Activated CD8-positive, alpha-beta T cell treated with anti-CD3 and anti-CD28 coated beads for 36 hours (primary cell): Measurements from ENCODE around the gene IL2RA. TPM values are rescaled to one million over a fixed set of nuclear protein-coding genes. Genes with fewer than 3 reads are reported as not detected.
"Not testable (repeated sequence)": the region's sequence is repeated elsewhere in the genome, so short reads cannot be mapped to it uniquely, and the experiment has no call there.

ENCODE experiments used
- ATAC-seq: fragments of 200-7000 bp; cut with Tn5 transposase; one replicate; pipeline ENCODE4 v1.10.0; 2021; ENCODE audit warnings: mild to moderate bottlenecking, moderate library complexity
- CTCF ChIA-PET: fragments of 350-600 bp; sonication (Branson Sonifier 250); formaldehyde crosslinking; loops from one replicate; lab custom pipeline; 2021; ENCODE audit warnings: antibody characterized with exemption; lab: Charles Lee
- POLR2A ChIA-PET: fragments of 350-600 bp; sonication (Branson Sonifier 250); formaldehyde crosslinking; loops from one replicate; lab custom pipeline; 2021; ENCODE audit warnings: antibody characterized with exemption; lab: Charles Lee
- DNase-seq: peaks from one replicate; pipeline ENCODE4 v3.0.0-alpha.2; 2020
- H3K27ac Mint-ChIP-seq: one replicate; pipeline ENCODE4 v1.8.0; 2021; ENCODE audit warnings: mild to moderate bottlenecking, mixed read lengths
- H3K27me3 Mint-ChIP-seq: one replicate; pipeline ENCODE4 v1.8.0; 2021; ENCODE audit warnings: mixed read lengths
- H3K36me3 Mint-ChIP-seq: one replicate; pipeline ENCODE4 v1.8.0; 2021; ENCODE audit warnings: low read depth, mixed read lengths
- H3K4me1 Mint-ChIP-seq: one replicate; pipeline ENCODE4 v1.8.0; 2021; ENCODE audit warnings: low read depth, mixed read lengths
- H3K4me3 Mint-ChIP-seq: one replicate; pipeline ENCODE4 v1.8.0; 2021; ENCODE audit warnings: mild to moderate bottlenecking, moderate library complexity, mixed read lengths
- H3K9me3 Mint-ChIP-seq: one replicate; pipeline ENCODE4 v1.8.0; 2021; ENCODE audit warnings: mixed read lengths
- intact Hi-C: fragments of 100-400 bp; cut with micrococcal nuclease; formaldehyde crosslinking; loops from one replicate; pipeline ENCODE4 v1.10.0; 2022
- total RNA-seq, 2 experiments: library from RNA; stranded (reverse); gene quantifications; one replicate each; pipeline ENCODE4 v1.2.3, GENCODE V29; 2021
- TF ChIP-seq, protein P1 (sequence below): fragments of 200-600 bp; IDR thresholded peaks from one replicate; pipeline ENCODE4 v1.8.0; 2022; ENCODE audit warnings: antibody characterized with exemption, mild to moderate bottlenecking

IL2RA gene
- total RNA-seq, 2 experiments from 2014 or later, result 868 to 874 TPM

GRCh38 chr10:5963591-5963990 is 98.6 kb downstream of the IL2RA start:
- H3K4me1 Mint-ChIP-seq, result no peaks in the 10 kb centered on the region
- no peaks in the 10 kb centered on the region for H3K9me3 Mint-ChIP-seq
- ChIA-PET CTCF (no interaction called here), POLR2A (no interaction called here)
- DNase-seq, result no peak
- H3K27me3 Mint-ChIP-seq, result no peaks in the 10 kb centered on the region
- ATAC-seq, result no peak
- H3K36me3 Mint-ChIP-seq, result peaks cover 36% of the 10 kb centered on the region
- H3K27ac Mint-ChIP-seq, result no peak overlapping the region
- no peak overlapping the region for H3K4me3 Mint-ChIP-seq
- intact Hi-C loops, result no loop called here
- TF ChIP-seq, protein P1, sequence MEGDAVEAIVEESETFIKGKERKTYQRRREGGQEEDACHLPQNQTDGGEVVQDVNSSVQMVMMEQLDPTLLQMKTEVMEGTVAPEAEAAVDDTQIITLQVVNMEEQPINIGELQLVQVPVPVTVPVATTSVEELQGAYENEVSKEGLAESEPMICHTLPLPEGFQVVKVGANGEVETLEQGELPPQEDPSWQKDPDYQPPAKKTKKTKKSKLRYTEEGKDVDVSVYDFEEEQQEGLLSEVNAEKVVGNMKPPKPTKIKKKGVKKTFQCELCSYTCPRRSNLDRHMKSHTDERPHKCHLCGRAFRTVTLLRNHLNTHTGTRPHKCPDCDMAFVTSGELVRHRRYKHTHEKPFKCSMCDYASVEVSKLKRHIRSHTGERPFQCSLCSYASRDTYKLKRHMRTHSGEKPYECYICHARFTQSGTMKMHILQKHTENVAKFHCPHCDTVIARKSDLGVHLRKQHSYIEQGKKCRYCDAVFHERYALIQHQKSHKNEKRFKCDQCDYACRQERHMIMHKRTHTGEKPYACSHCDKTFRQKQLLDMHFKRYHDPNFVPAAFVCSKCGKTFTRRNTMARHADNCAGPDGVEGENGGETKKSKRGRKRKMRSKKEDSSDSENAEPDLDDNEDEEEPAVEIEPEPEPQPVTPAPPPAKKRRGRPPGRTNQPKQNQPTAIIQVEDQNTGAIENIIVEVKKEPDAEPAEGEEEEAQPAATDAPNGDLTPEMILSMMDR, result no peak

GRCh38 chr10:5963071-5963470 is 99.1 kb downstream of the IL2RA start:
- Mint-ChIP-seq H3K9me3 (no peaks in the 10 kb centered on the region), H3K27ac (no peak overlapping the region), H3K27me3 (no peaks in the 10 kb centered on the region), H3K4me1 (no peaks in the 10 kb centered on the region), H3K36me3 (peaks cover 34% of the 10 kb centered on the region), H3K4me3 (no peak overlapping the region)
- POLR2A ChIA-PET, result interaction anchor here (0.5 kb wide), 1 partner anchor 939 kb away, joined by 3 read pairs; no protein-coding TSS in a partner anchor
- CTCF ChIA-PET, result no interaction called here
- DNase-seq, result no peak
- no peak for ATAC-seq
- intact Hi-C loops, result no loop called here
- TF ChIP-seq, protein P1, result no peak

GRCh38 chr10:5962358-5962940 is 99.7 kb downstream of the IL2RA start:
- H3K4me1 Mint-ChIP-seq, intact Hi-C loops, H3K27ac Mint-ChIP-seq, CTCF ChIA-PET, H3K4me3 Mint-ChIP-seq, ATAC-seq, H3K9me3 Mint-ChIP-seq, H3K27me3 Mint-ChIP-seq, DNase-seq: not testable (repeated sequence)
- POLR2A ChIA-PET, result interaction anchor here (0.5 kb wide), 1 partner anchor 939 kb away, joined by 3 read pairs; no protein-coding TSS in a partner anchor
- peaks cover 35% of the 10 kb centered on the region for H3K36me3 Mint-ChIP-seq

DNA sequence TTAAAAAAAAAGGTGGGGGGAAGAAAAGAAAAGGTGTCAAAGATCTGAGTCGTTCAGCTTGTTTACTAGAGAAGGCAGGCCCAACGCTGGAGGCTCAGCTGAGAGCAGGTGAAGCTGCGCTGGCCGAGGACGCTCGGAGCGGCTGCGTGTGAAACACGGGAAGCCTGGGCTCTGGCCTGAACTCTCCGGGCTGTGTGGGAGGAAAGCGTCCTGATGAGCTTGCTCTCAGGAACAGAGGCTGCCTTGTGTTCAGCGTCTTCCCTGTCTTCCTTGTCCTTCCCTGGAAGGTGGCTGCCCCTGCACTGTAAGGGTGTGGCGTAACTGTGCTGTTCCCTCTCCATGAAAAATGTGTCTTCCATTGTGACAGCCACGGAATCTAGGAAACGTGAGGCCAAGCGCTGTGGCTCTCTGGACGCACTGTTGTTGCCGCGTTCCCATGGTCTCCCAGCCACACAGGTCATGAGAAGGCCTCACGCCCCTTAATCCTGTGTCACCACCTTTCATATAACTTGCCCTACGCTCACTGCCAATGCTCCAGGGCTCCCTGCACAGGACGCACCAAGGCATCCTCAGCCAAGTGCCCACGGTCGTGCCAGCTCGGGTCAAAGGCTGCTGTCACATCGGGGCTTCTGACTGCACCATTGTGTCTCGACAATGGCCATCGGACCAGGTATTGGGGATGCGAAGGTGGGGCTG is 100.6 kb downstream of the IL2RA start:
- no peaks in the 10 kb centered on the region for H3K4me1 Mint-ChIP-seq
- no peak for ATAC-seq
- no peaks in the 10 kb centered on the region for H3K9me3 Mint-ChIP-seq
- H3K4me3 Mint-ChIP-seq, result no peak overlapping the region
- DNase-seq, result no peak
- intact Hi-C loops, result no loop called here
- TF ChIP-seq, protein P1, result no peak
- H3K27ac Mint-ChIP-seq, result no peak overlapping the region
- peaks cover 35% of the 10 kb centered on the region for H3K36me3 Mint-ChIP-seq
- no peaks in the 10 kb centered on the region for H3K27me3 Mint-ChIP-seq
- CTCF ChIA-PET, result no interaction called here
- POLR2A ChIA-PET, result no interaction called here

DNA sequence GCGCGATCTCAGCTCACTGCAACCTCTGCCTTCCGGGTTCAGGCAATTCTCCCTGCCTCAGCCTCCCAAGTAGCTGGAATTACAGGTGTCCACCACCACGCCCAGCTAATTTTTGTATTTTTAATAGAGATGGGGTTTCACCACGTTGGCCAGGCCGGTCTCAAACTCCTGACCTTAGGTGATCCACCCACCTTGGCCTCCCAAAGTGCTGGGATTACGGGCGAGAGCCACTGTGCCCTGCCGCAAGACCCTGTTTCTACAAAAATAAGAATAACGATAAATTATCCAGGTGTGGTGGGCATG is 101.2 kb downstream of the IL2RA start:
- peaks cover 35% of the 10 kb centered on the region for H3K36me3 Mint-ChIP-seq
- H3K27me3 Mint-ChIP-seq, H3K4me3 Mint-ChIP-seq, H3K4me1 Mint-ChIP-seq, H3K27ac Mint-ChIP-seq, H3K9me3 Mint-ChIP-seq, DNase-seq, intact Hi-C loops, ATAC-seq, POLR2A ChIA-PET, CTCF ChIA-PET: not testable (repeated sequence)

Other genes with a start within 250 kb of the IL2RA start
- gene GDI2, start 248.9 kb downstream of the IL2RA start, total RNA-seq, result 100 to 1,000 TPM; 288 to 291 TPM
- 1 to 10 TPM; 7.5 to 7.8 TPM for gene ANKRD16, start 172.5 kb downstream of the IL2RA start, total RNA-seq
- 10 to 100 TPM; 47.2 to 51.3 TPM for gene FBH1, start 172.1 kb downstream of the IL2RA start, total RNA-seq
- gene IL15RA, start 84.8 kb downstream of the IL2RA start, total RNA-seq, result 10 to 100 TPM; 23.5 to 25.1 TPM
- gene RBM17, start 26.7 kb upstream of the IL2RA start, total RNA-seq, result 100 to 1,000 TPM; 284 to 285 TPM
- gene PFKFB3, start 140.6 kb upstream of the IL2RA start, total RNA-seq, result 100 to 1,000 TPM; 107 to 117 TPM